NT2/D1 (cell line): ENCODE results near the gene MFAP5.
A peak's percentile ranks its signal among the peaks of the same experiment; 100 is the strongest.

Experiments used
- DNase-seq: peaks from one replicate; pipeline ENCODE4 v3.0.0-alpha.2; 2011; ENCODE audit warnings: low read depth, low spot score
- H3K27me3 ChIP-seq: 2 replicates; pipeline ENCODE4 v1.6.0; 2011; ENCODE audit warnings: mild to moderate bottlenecking; ENCODE audit not compliant: insufficient read length, insufficient read depth
- H3K36me3 ChIP-seq: 2 replicates; pipeline ENCODE4 v1.6.1; 2011; ENCODE audit warnings: mild to moderate bottlenecking, low read length, mixed read lengths; ENCODE audit not compliant: insufficient read depth, insufficient read length
- H3K4me1 ChIP-seq: 2 replicates; pipeline ENCODE4 v1.5.1; 2011; ENCODE audit not compliant: insufficient read depth, insufficient read length
- H3K4me3 ChIP-seq: 2 replicates; pipeline ENCODE4 v1.5.1; 2011; ENCODE audit warnings: low read depth; ENCODE audit not compliant: insufficient read length
- H3K9ac ChIP-seq: 2 replicates; pipeline ENCODE4 v1.6.0; 2011; ENCODE audit warnings: low read depth; ENCODE audit not compliant: insufficient read length
- H3K9me3 ChIP-seq: 2 replicates; pipeline ENCODE4 v1.5.1; 2011; ENCODE audit warnings: mild to moderate bottlenecking, low read length; ENCODE audit not compliant: insufficient read depth
- SUZ12 ChIP-seq: IDR thresholded peaks from 2 replicates; pipeline ENCODE4 v1.6.1; 2011; ENCODE audit not compliant: insufficient read length, insufficient read depth; ENCODE audit errors: extremely low read depth
- YY1 ChIP-seq: IDR thresholded peaks from 2 replicates; pipeline ENCODE4 v1.6.1; 2011; ENCODE audit not compliant: insufficient read length, insufficient read depth
- ZNF274 ChIP-seq: IDR thresholded peaks from 2 replicates; pipeline ENCODE4 v1.6.1; 2011; ENCODE audit warnings: mild to moderate bottlenecking, low read depth, low read length

MFAP5 gene

GRCh38 chr12:8685051-8685450 is 22.4 kb upstream of the MFAP5 start:
- no peak for DNase-seq
- H3K36me3 ChIP-seq: no peaks in the 10 kb centered on the region

GRCh38 chr12:8681129-8681884 is 18.7 kb upstream of the MFAP5 start:
- no peaks in the 10 kb centered on the region for H3K36me3 ChIP-seq
- H3K4me3 ChIP-seq: peak overlapping the region; percentile 3
- H3K9ac ChIP-seq: no peak overlapping the region
- H3K27me3 ChIP-seq: no peaks in the 10 kb centered on the region
- no peaks in the 10 kb centered on the region for H3K4me1 ChIP-seq
- no peak for TF ChIP-seq YY1
- TF ChIP-seq ZNF274: no peak
- no peak for TF ChIP-seq SUZ12
- no peak for DNase-seq
- H3K9me3 ChIP-seq: no peaks in the 10 kb centered on the region

More at GRCh38 chr12:8685051-8685450, 22.4 kb upstream of the MFAP5 start:
- peaks cover 4% of the 10 kb centered on the region for H3K4me1 ChIP-seq
- no peak overlapping the region for H3K4me3 ChIP-seq
- TF ChIP-seq SUZ12 (no peak), ZNF274 (no peak), YY1 (no peak)
- H3K9me3 ChIP-seq: no peaks in the 10 kb centered on the region
- no peak overlapping the region for H3K9ac ChIP-seq
- H3K27me3 ChIP-seq: no peaks in the 10 kb centered on the region

GRCh38 chr12:8680533-8680932 is 17.9 kb upstream of the MFAP5 start:
- H3K9me3 ChIP-seq: no peaks in the 10 kb centered on the region
- no peak for DNase-seq
- H3K36me3 ChIP-seq: no peaks in the 10 kb centered on the region
- no peak overlapping the region for H3K4me3 ChIP-seq
- H3K9ac ChIP-seq: no peak overlapping the region
- H3K4me1 ChIP-seq: no peaks in the 10 kb centered on the region
- no peaks in the 10 kb centered on the region for H3K27me3 ChIP-seq
- TF ChIP-seq YY1 (no peak), ZNF274 (no peak), SUZ12 (no peak)

- H3K9me3 ChIP-seq: no peaks in the 10 kb centered on the region
- no peak overlapping the region for H3K9ac ChIP-seq
- no peaks in the 10 kb centered on the region for H3K4me1 ChIP-seq
- no peaks in the 10 kb centered on the region for H3K27me3 ChIP-seq
- H3K36me3 ChIP-seq: no peaks in the 10 kb centered on the region
- no peak for TF ChIP-seq ZNF274
- TF ChIP-seq YY1: no peak
- no peak for TF ChIP-seq SUZ12
- DNase-seq: no peak
- H3K4me3 ChIP-seq: no peak overlapping the region
Observed at GRCh38 chr12:8678661-8679111, 16.1 kb upstream of the MFAP5 start.

GRCh38 chr12:8677362-8677761 is 14.7 kb upstream of the MFAP5 start:
- TF ChIP-seq YY1 (no peak), SUZ12 (no peak), ZNF274 (no peak)
- H3K4me1 ChIP-seq: no peaks in the 10 kb centered on the region
- no peak for DNase-seq
- H3K9me3 ChIP-seq: peaks cover 3% of the 10 kb centered on the region
- H3K36me3 ChIP-seq: no peaks in the 10 kb centered on the region
- no peak overlapping the region for H3K4me3 ChIP-seq
- no peaks in the 10 kb centered on the region for H3K27me3 ChIP-seq
- no peak overlapping the region for H3K9ac ChIP-seq

- no peaks in the 10 kb centered on the region for H3K27me3 ChIP-seq
- no peak for TF ChIP-seq ZNF274
- TF ChIP-seq YY1: no peak
- TF ChIP-seq SUZ12: no peak
- H3K9ac ChIP-seq: no peak overlapping the region
- no peaks in the 10 kb centered on the region for H3K4me1 ChIP-seq
- peaks cover 6% of the 10 kb centered on the region for H3K9me3 ChIP-seq
- H3K36me3 ChIP-seq: no peaks in the 10 kb centered on the region
- no peak overlapping the region for H3K4me3 ChIP-seq
- no peak for DNase-seq
Observed at GRCh38 chr12:8676651-8677050, 14.0 kb upstream of the MFAP5 start.

- Histone ChIP-seq H3K4me3 (no peak overlapping the region), H3K4me1 (no peaks in the 10 kb centered on the region), H3K27me3 (no peaks in the 10 kb centered on the region), H3K36me3 (no peaks in the 10 kb centered on the region), H3K9me3 (peaks cover 10% of the 10 kb centered on the region), H3K9ac (no peak overlapping the region)
- no peak for DNase-seq
- no peak for TF ChIP-seq ZNF274
- TF ChIP-seq SUZ12: no peak
- no peak for TF ChIP-seq YY1
Observed at GRCh38 chr12:8675591-8676036, 13.0 kb upstream of the MFAP5 start.

- Histone ChIP-seq H3K36me3 (no peaks in the 10 kb centered on the region), H3K27me3 (no peaks in the 10 kb centered on the region), H3K4me3 (no peak overlapping the region), H3K9me3 (peaks cover 18% of the 10 kb centered on the region), H3K4me1 (no peaks in the 10 kb centered on the region), H3K9ac (no peak overlapping the region)
- no peak for TF ChIP-seq ZNF274
- no peak for TF ChIP-seq SUZ12
- TF ChIP-seq YY1: no peak
- no peak for DNase-seq
Observed at GRCh38 chr12:8672381-8672780, 9.8 kb upstream of the MFAP5 start.
